Memory B cell (primary cell): ENCODE data around the gene PIGQ.

ENCODE experiments used
- ATAC-seq: fragments of 150-1000 bp; cut with Tn5 transposase; 2 replicates; pipeline ENCODE4 v1.10.0; 2021; ENCODE audit warnings: low read depth, mild to moderate bottlenecking, moderate library complexity
- DNase-seq, 2 donors: peaks; one replicate each; pipeline ENCODE4 v3.0.0; 2022; ENCODE audit warnings: low spot score in 2 of 2
- H3K27ac Mint-ChIP-seq: one replicate; pipeline ENCODE4 v1.8.0; 2022; ENCODE audit warnings: mild to moderate bottlenecking, moderate library complexity, mixed read lengths
- H3K27me3 Mint-ChIP-seq: one replicate; pipeline ENCODE4 v1.8.0; 2022; ENCODE audit warnings: mixed read lengths
- H3K36me3 Mint-ChIP-seq: one replicate; pipeline ENCODE4 v1.8.0; 2022; ENCODE audit warnings: mild to moderate bottlenecking, mixed read lengths
- H3K4me1 Mint-ChIP-seq: one replicate; pipeline ENCODE4 v1.8.0; 2022; ENCODE audit warnings: mixed read lengths
- H3K4me3 Mint-ChIP-seq: one replicate; pipeline ENCODE4 v1.8.0; 2022; ENCODE audit warnings: mild to moderate bottlenecking, moderate library complexity, mixed read lengths
- H3K9me3 Mint-ChIP-seq: one replicate; pipeline ENCODE4 v1.8.0; 2022; ENCODE audit warnings: mixed read lengths

The PIGQ gene

GRCh38 chr16:620700-621525 is 51.1 kb downstream of the PIGQ start:
- DNase-seq, result no peak
- peaks cover 3% of the 10 kb centered on the region for H3K4me1 Mint-ChIP-seq

DNA sequence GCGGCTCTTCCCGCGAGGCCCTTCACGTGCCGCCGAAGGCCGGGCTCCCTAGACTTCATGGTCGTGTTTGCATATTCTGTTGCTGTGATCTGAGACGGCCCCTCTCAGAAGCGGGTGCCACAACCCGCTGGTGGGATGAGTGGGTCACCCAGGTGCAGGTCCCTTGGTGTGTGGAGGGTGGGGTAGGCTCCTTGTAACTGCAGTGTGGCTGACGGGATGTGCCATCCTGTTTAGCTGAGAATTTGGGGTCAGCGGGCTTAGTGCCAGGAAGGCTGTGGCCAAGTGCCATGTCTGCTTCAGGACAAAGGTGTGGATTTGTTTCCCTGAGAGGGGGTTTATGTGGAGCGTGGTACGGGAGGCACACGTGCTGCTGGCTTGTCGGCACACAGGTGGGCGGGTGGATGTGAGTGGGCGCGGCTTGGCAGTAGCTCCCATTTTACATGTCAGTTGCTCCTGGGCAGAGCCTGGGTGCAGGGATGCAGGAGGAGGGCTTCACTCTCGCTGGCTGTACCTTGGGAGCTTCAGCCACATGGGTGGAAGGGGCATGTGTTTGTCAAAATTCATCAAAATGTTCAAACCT is 51.8 kb downstream of the PIGQ start:
- H3K27ac Mint-ChIP-seq, result no peak overlapping the region
- H3K27me3 Mint-ChIP-seq, result no peaks in the 10 kb centered on the region
- no peaks in the 10 kb centered on the region for H3K9me3 Mint-ChIP-seq
- peaks cover 3% of the 10 kb centered on the region for H3K36me3 Mint-ChIP-seq
- no peak overlapping the region for H3K4me3 Mint-ChIP-seq
- DNase-seq (no peak), ATAC-seq (no peak)
- peaks cover 3% of the 10 kb centered on the region for H3K4me1 Mint-ChIP-seq

More at GRCh38 chr16:620700-621525, 51.1 kb downstream of the PIGQ start:
- H3K27ac Mint-ChIP-seq, result no peak overlapping the region
- H3K27me3 Mint-ChIP-seq, result no peaks in the 10 kb centered on the region
- H3K36me3 Mint-ChIP-seq, result no peaks in the 10 kb centered on the region
- no peaks in the 10 kb centered on the region for H3K9me3 Mint-ChIP-seq
- no peak overlapping the region for H3K4me3 Mint-ChIP-seq
- no peak for ATAC-seq

GRCh38 chr16:622920-623280 is 53.1 kb downstream of the PIGQ start:
- ATAC-seq (no peak), DNase-seq (no peak)
- Mint-ChIP-seq H3K4me3 (no peak overlapping the region), H3K4me1 (peaks cover 3% of the 10 kb centered on the region), H3K27me3 (no peaks in the 10 kb centered on the region), H3K36me3 (peaks cover 5% of the 10 kb centered on the region), H3K9me3 (no peaks in the 10 kb centered on the region), H3K27ac (no peak overlapping the region)

DNA sequence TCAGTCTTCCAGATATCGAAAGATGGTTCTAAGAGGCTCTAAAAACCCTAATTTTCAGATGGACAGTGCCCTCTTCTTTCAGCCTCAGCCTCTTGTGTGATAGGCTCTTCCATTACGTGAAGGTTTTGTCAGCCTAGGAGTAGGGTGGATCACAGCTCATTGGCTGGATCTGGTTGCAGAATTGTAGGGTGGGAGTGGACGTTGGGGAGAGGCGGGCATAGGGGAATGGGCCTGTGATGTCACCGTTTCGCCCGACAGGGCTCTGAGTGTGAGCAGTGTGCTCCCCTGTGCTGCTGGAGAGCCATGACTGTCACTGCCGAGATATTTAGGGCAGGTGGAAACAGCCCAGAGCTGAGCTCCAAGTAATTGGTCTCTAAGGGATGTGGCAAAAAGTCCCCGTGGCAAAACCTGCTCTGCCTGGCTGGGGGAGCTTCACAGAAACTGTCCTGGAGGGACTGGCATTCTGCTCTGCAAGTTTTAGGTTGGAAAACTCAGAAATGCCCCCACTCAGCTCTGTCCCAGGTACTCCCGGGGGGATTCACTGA is 54.8 kb downstream of the PIGQ start:
- no peak for ATAC-seq
- Mint-ChIP-seq H3K27me3 (no peaks in the 10 kb centered on the region), H3K36me3 (peaks cover 5% of the 10 kb centered on the region), H3K27ac (no peak overlapping the region), H3K4me3 (no peak overlapping the region), H3K9me3 (no peaks in the 10 kb centered on the region), H3K4me1 (peaks cover 3% of the 10 kb centered on the region)
- DNase-seq, result no peak

DNA sequence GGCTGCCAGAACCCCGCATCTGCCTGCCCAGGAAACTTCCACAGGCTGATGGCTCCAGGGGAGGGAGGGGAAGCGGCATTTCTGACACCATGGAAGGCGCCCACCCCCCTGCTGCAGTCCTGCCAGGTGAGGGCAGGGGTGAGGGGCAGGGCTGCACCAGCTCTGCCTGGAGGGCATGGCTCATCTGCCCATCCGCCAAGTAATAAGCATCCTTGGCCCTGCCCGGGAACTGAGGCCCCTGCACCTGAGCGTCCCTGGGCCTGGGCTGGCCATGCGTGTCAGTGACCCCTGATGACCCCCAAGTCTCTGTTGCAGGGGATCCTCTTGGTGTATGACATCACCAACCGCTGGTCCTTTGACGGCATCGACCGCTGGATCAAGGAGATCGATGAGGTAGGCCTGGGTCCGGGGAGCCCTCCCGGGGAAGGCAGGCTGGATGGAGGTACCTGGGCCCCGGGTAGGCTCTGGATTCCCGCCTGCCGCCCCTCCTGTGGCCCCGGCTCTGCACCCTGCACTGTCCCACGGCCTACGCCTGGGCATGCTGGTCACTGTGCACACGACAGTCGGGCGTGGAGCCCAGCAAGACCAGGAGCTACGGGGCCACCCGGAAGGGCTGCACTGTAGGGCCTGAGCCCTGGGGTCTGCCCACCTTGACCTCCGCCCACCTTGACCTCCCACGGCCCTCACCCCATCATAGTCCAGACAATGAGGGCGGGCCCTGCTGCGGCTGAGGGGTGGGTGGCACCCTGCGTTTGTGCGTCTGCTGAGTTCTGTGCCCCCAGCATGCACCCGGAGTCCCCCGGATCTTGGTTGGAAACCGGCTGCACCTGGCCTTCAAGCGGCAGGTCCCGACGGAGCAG is 55.6 kb downstream of the PIGQ start:
- ATAC-seq (no peak), DNase-seq (no peak)
- Mint-ChIP-seq H3K27me3 (no peaks in the 10 kb centered on the region), H3K9me3 (no peaks in the 10 kb centered on the region), H3K4me1 (peaks cover 3% of the 10 kb centered on the region), H3K27ac (no peak overlapping the region), H3K36me3 (peaks cover 5% of the 10 kb centered on the region), H3K4me3 (no peak overlapping the region)

GRCh38 chr16:625977-626765 is 56.4 kb downstream of the PIGQ start:
- no peak for ATAC-seq
- Mint-ChIP-seq H3K36me3 (peaks cover 5% of the 10 kb centered on the region), H3K9me3 (no peaks in the 10 kb centered on the region), H3K4me3 (no peak overlapping the region), H3K4me1 (peaks cover 3% of the 10 kb centered on the region), H3K27ac (no peak overlapping the region), H3K27me3 (no peaks in the 10 kb centered on the region)
- DNase-seq, result no peak

- Mint-ChIP-seq H3K9me3 (no peaks in the 10 kb centered on the region), H3K27me3 (peaks cover 3% of the 10 kb centered on the region), H3K36me3 (peaks cover 5% of the 10 kb centered on the region), H3K27ac (no peak overlapping the region), H3K4me1 (peaks cover 3% of the 10 kb centered on the region), H3K4me3 (no peak overlapping the region)
- ATAC-seq (no peak), DNase-seq (no peak)
Measured at GRCh38 chr16:626787-627453, 57.2 kb downstream of the PIGQ start.

- DNase-seq (no peak), ATAC-seq (no peak)
- Mint-ChIP-seq H3K27me3 (peaks cover 3% of the 10 kb centered on the region), H3K9me3 (no peaks in the 10 kb centered on the region), H3K4me3 (no peak overlapping the region), H3K4me1 (peaks cover 3% of the 10 kb centered on the region), H3K27ac (no peak overlapping the region), H3K36me3 (peaks cover 5% of the 10 kb centered on the region)
Measured at GRCh38 chr16:627454-628239, 57.9 kb downstream of the PIGQ start.

DNA sequence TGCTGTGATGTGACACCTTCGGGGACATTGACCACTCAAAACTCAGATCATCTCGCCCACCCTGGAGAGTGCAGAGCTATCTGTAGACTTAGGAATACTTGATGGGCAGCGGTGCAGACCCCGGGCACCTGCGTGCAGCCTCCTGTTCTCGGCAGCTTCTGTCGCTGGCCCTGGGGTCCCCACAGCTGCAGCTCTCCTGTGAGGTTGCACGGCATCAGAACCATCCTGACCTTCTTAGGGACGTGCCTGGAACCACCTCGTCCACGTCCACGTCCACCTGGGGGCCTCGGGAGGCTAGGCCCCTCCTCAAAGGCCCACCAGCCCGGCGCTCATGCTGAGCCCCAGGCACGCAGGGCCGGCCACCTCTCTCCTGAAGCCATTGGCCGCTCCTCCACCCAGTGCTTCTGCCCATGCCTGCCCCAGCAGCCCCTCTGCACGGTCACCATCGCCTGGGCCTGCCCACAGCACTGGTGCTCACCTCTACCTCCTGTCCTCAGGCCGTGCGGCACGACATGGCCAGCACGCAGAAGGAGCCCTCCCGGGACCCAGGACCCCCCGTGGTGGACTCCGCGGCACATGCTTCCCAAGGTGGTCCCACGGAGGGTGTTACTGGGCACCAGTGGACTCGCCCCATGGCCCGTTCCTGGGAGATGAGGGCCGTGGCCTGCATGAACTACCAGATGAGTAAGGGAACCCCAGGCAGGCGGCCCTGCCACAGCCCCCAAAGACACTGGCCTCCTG is 58.7 kb downstream of the PIGQ start:
- Mint-ChIP-seq H3K4me1 (peaks cover 3% of the 10 kb centered on the region), H3K4me3 (no peak overlapping the region), H3K36me3 (peaks cover 5% of the 10 kb centered on the region), H3K27me3 (peaks cover 3% of the 10 kb centered on the region), H3K27ac (no peak overlapping the region), H3K9me3 (no peaks in the 10 kb centered on the region)
- no peak for DNase-seq
- ATAC-seq, result no peak

GRCh38 chr16:629185-629832 is 59.5 kb downstream of the PIGQ start:
- H3K9me3 Mint-ChIP-seq, result no peaks in the 10 kb centered on the region
- no peak overlapping the region for H3K27ac Mint-ChIP-seq

GRCh38 chr16:629833-630248 is 60.1 kb downstream of the PIGQ start:
- Mint-ChIP-seq H3K4me3 (no peak overlapping the region), H3K27me3 (peaks cover 3% of the 10 kb centered on the region), H3K36me3 (peaks cover 5% of the 10 kb centered on the region), H3K27ac (no peak overlapping the region), H3K4me1 (peaks cover 4% of the 10 kb centered on the region), H3K9me3 (no peaks in the 10 kb centered on the region)
- no peak for DNase-seq
- no peak for ATAC-seq

More at GRCh38 chr16:629185-629832, 59.5 kb downstream of the PIGQ start:
- Mint-ChIP-seq H3K4me3 (no peak overlapping the region), H3K36me3 (peaks cover 5% of the 10 kb centered on the region), H3K27me3 (peaks cover 3% of the 10 kb centered on the region), H3K4me1 (peaks cover 3% of the 10 kb centered on the region)
- ATAC-seq (no peak), DNase-seq (no peak)
